ENCODE results near the gene ZNF274. TPM values are rescaled to one million over a fixed set of nuclear protein-coding genes. Genes with fewer than 3 reads are reported as not detected.

Gene ZNF274
- total RNA-seq, 1 donor from 2014 or later: 32.0 TPM

Other genes with a start within 250 kb of the ZNF274 start
- gene ZNF418, start 247.7 kb upstream of the ZNF274 start, total RNA-seq: 14.0 TPM
- gene ZNF256, start 235.4 kb upstream of the ZNF274 start, total RNA-seq: 6.5 TPM
- gene C19orf18, start 208.5 kb upstream of the ZNF274 start, total RNA-seq: 0.94 TPM
- 20.3 TPM for gene ZNF606, start 180.2 kb upstream of the ZNF274 start, total RNA-seq
- 0.40 TPM for gene ZSCAN1, start 149.0 kb upstream of the ZNF274 start, total RNA-seq
- 11.0 TPM for gene ZNF135, start 123.8 kb upstream of the ZNF274 start, total RNA-seq
- 70.1 TPM for gene ZSCAN18, start 84.8 kb upstream of the ZNF274 start, total RNA-seq
- 11.8 TPM for gene ZNF329, start 32.3 kb upstream of the ZNF274 start, total RNA-seq
- gene ZNF544, start 45.9 kb downstream of the ZNF274 start, total RNA-seq: 28.9 TPM
- gene ZNF8, start 95.9 kb downstream of the ZNF274 start, total RNA-seq: 6.9 TPM
- gene ERVK3-1, start 122.3 kb downstream of the ZNF274 start, total RNA-seq: 32.9 TPM
- gene ZSCAN22, start 143.9 kb downstream of the ZNF274 start, total RNA-seq: 4.5 TPM
- 13.3 TPM for gene A1BG, start 170.4 kb downstream of the ZNF274 start, total RNA-seq
- 2.0 TPM for gene ZNF497, start 179.7 kb downstream of the ZNF274 start, total RNA-seq
- 2.0 TPM for gene ZNF837, start 198.0 kb downstream of the ZNF274 start, total RNA-seq
- gene RPS5, start 204.2 kb downstream of the ZNF274 start, total RNA-seq: 572 TPM
- not detected for gene RNF225, start 212.6 kb downstream of the ZNF274 start, total RNA-seq
- gene ZNF584, start 225.6 kb downstream of the ZNF274 start, total RNA-seq: 16.0 TPM

All from sciatic nerve (tissue), 1 donor.